Type B pancreatic cell (in vitro differentiated cells): ENCODE results near the gene DPYSL3. TPM values are rescaled to one million over a fixed set of nuclear protein-coding genes. Genes with fewer than 3 reads are reported as not detected.

Source experiments
- DNase-seq: peaks from one replicate; pipeline ENCODE4 v3.0.0; 2021; ENCODE audit warnings: mixed read lengths; ENCODE audit not compliant: unreplicated experiment; ENCODE audit errors: extremely low spot score
- H3K27ac Mint-ChIP-seq: 2 replicates; pipeline ENCODE4 v1.8.0; 2021; ENCODE audit warnings: mild to moderate bottlenecking, mixed read lengths
- H3K27me3 Mint-ChIP-seq: 2 replicates; pipeline ENCODE4 v1.8.0; 2021; ENCODE audit warnings: mixed read lengths
- H3K36me3 Mint-ChIP-seq: 2 replicates; pipeline ENCODE4 v1.8.0; 2021; ENCODE audit warnings: mixed read lengths
- H3K4me1 Mint-ChIP-seq: one replicate; pipeline ENCODE4 v1.8.0; 2021; ENCODE audit warnings: mixed read lengths; ENCODE audit not compliant: unreplicated experiment
- H3K4me3 Mint-ChIP-seq: 2 replicates; pipeline ENCODE4 v1.8.0; 2021; ENCODE audit warnings: mild to moderate bottlenecking, mixed read lengths
- H3K9me3 Mint-ChIP-seq: 2 replicates; pipeline ENCODE4 v1.8.0; 2021; ENCODE audit warnings: mixed read lengths
- total RNA-seq: library from RNA; stranded (reverse); gene quantifications from 2 replicates; pipeline ENCODE4 v1.2.1, GENCODE V29; 2021; ENCODE audit warnings: low replicate concordance
- TF ChIP-seq, protein P1 (sequence below): fragments of 200-600 bp; sonication (generic); conservative IDR thresholded peaks from 2 replicates; pipeline ENCODE4 v1.5.0; 2021; ENCODE audit warnings: antibody characterized with exemption, mild to moderate bottlenecking

Gene DPYSL3
- total RNA-seq, 1 donor from 2014 or later = 36.0 TPM

DNA sequence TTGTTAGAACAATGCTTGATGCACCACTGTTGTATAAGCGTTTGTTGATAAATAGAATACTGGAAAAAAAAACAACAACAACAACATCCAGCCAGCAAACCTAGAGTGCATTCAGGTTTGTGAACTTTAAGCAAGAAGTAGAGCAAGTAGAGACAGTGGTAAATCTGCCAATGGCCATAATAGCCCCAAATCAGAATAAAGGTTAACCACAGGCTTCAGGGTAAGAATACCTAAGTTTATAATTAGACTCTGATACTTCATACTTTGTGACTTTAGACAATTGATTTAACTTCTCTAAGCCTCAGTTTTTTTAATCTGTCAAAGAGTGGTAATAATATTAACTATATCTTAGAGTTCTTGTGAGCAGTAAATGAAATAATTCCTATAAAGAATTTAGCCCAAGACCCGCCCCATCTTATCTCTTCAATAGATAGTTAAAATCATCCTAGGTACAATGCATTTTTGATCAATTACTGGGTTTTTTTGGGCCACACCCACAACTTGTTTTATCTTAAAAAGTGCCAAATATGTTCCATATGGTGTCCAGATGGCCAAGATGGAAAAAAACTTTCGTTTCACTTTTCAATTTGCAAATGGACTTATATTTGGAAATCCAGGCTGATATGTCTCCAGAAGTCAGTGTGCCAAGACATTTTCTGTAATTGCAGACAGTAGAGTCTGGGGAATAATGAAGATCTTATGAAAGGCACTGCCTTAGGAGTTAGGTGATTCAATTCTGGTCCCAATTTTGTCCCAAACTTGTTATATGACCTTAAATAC, 24.5 kb upstream of the DPYSL3 start:
- Mint-ChIP-seq H3K9me3 (no peaks in the 10 kb centered on the region), H3K4me3 (no peak overlapping the region), H3K4me1 (peaks cover 6% of the 10 kb centered on the region)

DNA sequence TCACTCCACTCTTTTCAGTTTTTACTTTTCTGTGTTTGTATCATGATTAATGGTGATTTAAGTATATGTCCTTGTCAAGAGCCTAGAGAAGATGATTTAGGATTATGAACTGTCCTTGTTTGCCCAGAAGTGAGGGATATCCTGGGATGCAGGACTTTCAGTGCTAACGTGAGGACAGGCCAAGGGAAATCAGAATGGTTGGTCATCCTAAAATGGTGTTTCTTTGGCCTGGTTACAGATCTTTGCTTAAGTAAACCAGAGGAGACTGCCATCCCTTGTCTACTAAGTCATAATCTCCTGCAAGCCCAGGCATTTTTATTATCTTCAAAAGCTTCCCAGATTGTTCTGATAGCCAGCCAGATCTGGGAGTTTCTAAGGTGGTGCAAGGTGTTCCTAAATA, 22.3 kb upstream of the DPYSL3 start:
- H3K4me1 Mint-ChIP-seq = peaks cover 6% of the 10 kb centered on the region
- TF ChIP-seq, protein P1, sequence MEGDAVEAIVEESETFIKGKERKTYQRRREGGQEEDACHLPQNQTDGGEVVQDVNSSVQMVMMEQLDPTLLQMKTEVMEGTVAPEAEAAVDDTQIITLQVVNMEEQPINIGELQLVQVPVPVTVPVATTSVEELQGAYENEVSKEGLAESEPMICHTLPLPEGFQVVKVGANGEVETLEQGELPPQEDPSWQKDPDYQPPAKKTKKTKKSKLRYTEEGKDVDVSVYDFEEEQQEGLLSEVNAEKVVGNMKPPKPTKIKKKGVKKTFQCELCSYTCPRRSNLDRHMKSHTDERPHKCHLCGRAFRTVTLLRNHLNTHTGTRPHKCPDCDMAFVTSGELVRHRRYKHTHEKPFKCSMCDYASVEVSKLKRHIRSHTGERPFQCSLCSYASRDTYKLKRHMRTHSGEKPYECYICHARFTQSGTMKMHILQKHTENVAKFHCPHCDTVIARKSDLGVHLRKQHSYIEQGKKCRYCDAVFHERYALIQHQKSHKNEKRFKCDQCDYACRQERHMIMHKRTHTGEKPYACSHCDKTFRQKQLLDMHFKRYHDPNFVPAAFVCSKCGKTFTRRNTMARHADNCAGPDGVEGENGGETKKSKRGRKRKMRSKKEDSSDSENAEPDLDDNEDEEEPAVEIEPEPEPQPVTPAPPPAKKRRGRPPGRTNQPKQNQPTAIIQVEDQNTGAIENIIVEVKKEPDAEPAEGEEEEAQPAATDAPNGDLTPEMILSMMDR = no peak
- DNase-seq = no peak
- peaks cover 8% of the 10 kb centered on the region for H3K27me3 Mint-ChIP-seq
- H3K36me3 Mint-ChIP-seq = no peaks in the 10 kb centered on the region
- H3K4me3 Mint-ChIP-seq = no peak overlapping the region
- no peak overlapping the region for H3K27ac Mint-ChIP-seq
- no peaks in the 10 kb centered on the region for H3K9me3 Mint-ChIP-seq

More for the DNA sequence above, 24.5 kb upstream of the DPYSL3 start:
- H3K27me3 Mint-ChIP-seq = peaks cover 7% of the 10 kb centered on the region
- TF ChIP-seq, protein P1 = no peak
- DNase-seq = no peak
- no peak overlapping the region for H3K27ac Mint-ChIP-seq
- no peaks in the 10 kb centered on the region for H3K36me3 Mint-ChIP-seq

DNA sequence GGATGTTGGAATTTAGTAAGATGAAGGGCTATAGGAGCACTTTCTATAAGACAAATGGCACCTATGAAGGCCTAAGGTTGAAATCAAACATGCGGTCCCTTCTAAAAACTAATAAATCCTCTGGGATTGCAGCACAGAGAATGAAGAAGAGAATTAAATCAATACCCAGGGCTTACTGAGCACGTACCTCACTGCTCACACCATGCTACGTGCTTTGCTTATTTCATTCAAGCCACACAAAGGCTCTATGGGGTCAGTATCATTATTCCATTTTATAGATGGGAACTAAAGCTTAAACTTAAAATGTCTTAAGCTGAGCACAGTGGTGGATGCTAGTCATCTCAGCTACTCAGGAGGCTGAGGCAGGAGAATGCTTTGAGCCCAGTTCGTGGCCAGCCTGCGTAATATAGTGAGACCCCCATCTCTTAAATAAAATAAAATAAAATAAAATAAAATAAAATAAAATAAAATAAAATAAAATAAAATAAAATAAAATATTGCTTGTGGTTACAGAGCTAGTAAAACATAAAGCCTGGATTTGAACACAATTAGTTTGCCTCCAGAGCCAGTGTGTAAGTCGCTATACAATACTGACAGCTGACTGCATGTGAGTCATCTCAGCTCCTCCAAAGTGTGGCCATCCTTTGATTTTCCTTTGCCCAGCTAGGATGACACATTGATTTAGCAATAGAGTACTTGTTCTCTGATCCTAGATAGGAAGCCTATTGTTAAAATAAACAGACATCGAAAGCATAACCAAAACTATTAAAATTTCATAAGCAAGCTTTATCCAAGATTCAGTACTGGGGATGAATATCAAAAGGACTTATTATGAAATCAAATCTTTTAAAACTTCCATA, 20.9 kb upstream of the DPYSL3 start:
- Mint-ChIP-seq H3K9me3 (no peaks in the 10 kb centered on the region), H3K27me3 (peaks cover 13% of the 10 kb centered on the region), H3K36me3 (no peaks in the 10 kb centered on the region), H3K27ac (no peak overlapping the region), H3K4me3 (no peak overlapping the region), H3K4me1 (no peaks in the 10 kb centered on the region)
- TF ChIP-seq, protein P1 = no peak
- DNase-seq = no peak

DNA sequence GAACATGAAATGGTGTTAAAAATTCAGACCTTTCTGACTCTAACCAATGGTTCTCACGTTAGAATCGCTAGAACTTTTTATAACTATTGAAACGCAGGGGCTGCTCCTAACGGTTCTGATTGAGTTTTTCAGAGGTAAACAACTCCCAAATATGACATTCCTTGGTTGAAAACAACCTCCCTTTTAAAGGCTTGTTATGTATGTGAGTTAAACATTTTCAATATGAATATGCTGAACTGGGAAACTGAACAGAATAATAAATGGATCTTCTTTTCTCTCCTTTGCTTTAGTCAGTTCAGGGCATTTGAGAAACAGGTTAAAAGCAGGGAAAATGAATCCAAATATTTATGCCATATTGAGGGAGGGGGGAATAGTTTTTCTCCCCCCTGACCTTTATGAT, 13.2 kb upstream of the DPYSL3 start:
- Mint-ChIP-seq H3K4me3 (no peak overlapping the region), H3K27me3 (peaks cover 39% of the 10 kb centered on the region), H3K4me1 (no peaks in the 10 kb centered on the region), H3K27ac (no peak overlapping the region), H3K36me3 (no peaks in the 10 kb centered on the region), H3K9me3 (no peaks in the 10 kb centered on the region)
- no peak for DNase-seq
- TF ChIP-seq, protein P1 = no peak

DNA sequence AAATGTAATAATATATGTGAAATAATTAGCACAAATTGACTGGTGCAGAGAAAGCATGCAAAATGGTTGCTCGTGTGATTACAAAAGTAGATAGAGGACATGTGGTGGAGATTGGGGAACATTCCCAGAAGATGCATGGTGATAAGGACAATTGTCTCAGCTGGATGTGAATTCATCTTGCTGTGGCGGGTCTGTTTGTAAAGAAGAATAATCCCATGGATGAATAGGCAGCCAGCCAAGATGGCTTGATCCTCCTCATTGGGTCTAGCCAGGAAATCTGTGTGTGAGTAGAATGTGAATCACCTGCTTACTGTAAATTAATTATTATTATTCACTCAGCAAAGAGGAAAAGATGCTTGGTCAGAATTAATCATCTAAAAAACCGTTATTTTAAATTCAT, 12.6 kb upstream of the DPYSL3 start:
- Mint-ChIP-seq H3K27me3 (peaks cover 39% of the 10 kb centered on the region), H3K27ac (no peak overlapping the region), H3K36me3 (no peaks in the 10 kb centered on the region), H3K9me3 (no peaks in the 10 kb centered on the region), H3K4me3 (no peak overlapping the region), H3K4me1 (no peaks in the 10 kb centered on the region)
- TF ChIP-seq, protein P1 = no peak
- no peak for DNase-seq
